GM18519 (cell line): Measurements from ENCODE around the gene CTSK.
"Not testable (repeated sequence)": the region's sequence is repeated elsewhere in the genome, so short reads cannot be mapped to it uniquely, and the experiment has no call there.

ENCODE experiments used
- ATAC-seq: cut with Tn5 transposase; IDR thresholded peaks from one replicate; pipeline ENCODE4 v1.9.1; 2021; ENCODE audit warnings: mild to moderate bottlenecking, moderate library complexity; ENCODE audit not compliant: unreplicated experiment, low FRiP score

Gene CTSK

GRCh38 chr1:150807249-150808023 lies 624 bp downstream of the CTSK start:
- no peak for ATAC-seq

DNA sequence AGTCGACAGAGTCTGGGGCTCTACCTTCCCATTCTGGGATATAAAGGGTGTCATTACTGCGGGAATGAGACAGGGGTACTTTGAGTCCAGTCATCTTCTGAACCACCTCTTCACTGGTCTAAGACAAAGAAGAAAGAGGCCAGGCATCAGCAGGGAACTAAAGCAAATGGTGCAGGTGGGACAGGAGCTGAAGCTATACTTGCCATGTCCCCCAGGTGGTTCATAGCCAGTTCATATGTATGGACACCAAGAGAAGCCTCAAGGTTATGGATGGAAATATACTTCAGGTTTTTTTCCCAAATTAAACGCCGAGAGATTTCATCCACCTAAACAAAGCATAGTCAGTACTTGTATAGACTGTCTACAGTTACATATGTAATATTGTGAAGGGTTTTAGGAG lies 2.2 kb downstream of the CTSK start:
- no peak for ATAC-seq

DNA sequence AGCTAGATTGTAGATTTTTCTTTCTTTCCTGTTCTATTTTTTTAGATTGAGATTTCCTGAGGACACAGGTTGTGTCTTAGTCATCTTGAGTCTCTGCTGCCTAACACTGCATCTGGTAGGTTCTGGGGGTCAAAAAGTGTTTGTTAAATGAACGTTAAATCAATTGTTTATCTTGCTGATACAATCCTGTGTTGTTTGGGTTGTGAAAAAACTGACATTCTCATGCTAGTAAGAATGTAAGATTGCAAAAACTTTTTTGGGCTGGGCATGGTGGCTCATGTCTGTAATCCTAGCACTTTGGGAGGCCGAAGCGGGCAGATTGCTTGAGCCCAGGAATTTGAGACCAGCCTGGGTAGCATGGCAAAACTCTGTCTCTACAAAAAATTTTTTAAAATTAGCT lies 3.4 kb downstream of the CTSK start:
- ATAC-seq: no peak

GRCh38 chr1:150799089-150799488 lies 9.0 kb downstream of the CTSK start:
- ATAC-seq: no peak

GRCh38 chr1:150798525-150798924 lies 9.5 kb downstream of the CTSK start:
- no peak for ATAC-seq

DNA sequence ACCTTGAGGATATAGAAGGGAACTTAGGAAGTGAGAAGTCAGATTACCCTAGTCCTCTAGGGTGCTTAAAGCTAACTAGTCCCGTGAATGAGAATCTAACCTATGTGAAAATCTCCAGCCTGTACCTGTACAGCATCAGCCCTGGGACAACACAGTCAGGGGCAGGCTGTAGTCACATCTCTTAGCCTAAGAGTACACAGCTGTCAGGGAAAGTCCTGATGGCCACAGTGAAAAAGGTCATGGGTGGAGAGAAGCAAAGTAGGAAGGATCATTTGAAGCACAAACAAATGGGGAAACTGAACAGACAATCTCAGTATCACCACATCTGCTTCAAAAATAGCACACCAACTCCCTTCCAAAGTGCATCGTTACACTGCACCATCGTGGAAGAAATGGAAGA lies 11.7 kb downstream of the CTSK start:
- no peak for ATAC-seq

DNA sequence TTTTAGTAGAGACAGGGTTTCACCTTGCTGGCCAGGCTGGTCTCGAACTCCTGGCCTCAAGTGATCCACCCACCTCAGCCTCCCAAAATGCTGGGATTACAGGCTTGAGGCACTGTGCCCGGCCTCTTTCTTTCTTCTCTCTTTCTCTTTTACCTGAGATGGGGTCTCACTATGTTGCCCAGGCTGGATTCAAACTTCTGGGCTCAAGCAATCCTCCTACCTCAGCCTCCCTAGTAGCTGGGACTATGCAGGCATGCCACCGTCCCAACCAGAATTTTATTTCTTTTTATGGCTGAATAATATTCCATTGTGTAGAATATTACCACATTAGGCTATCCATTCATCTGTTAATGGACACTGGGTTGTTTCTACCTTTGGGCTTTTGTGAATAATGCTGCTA lies 14.3 kb downstream of the CTSK start:
- ATAC-seq: not testable (repeated sequence)

GRCh38 chr1:150793221-150793620 lies 14.8 kb downstream of the CTSK start:
- no peak for ATAC-seq

DNA sequence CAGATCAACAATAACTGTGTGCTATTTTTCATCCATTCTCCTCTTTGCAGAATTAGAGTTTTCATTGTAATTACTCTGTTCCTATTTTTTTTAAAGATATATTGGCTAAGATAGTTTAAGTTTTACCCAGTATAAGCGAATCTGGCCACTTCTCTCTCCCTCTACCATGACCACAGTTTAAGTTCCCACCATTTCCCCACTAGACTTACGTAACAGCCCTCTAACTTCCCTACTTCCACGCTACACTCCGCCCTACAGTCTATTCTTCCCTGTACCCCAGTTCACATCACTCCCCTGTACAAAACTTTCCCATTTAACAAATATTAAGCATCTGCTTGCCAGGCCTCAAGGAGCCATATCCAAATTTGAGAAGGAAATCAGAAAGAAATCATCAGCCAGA lies 16.5 kb downstream of the CTSK start:
- ATAC-seq: no peak

DNA sequence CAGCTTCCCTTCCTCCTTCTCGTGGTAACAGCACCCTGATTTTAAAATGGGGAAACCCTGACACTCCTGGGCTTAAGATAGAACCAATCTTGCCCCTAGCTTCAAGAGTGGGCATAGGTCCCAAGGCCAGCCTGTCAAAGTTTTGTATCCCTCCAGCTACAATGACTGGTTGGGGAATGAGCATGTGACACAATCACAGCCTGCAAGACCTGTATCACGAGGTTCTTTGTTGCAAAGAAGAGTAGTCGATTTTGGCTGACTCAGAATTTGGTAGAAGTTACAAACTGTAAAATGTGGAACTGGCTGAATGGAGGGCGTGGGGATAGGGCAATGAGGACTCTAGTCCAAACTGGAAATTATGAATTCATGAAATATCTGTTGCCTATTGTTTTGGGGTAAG lies 18.7 kb downstream of the CTSK start:
- no peak for ATAC-seq

DNA sequence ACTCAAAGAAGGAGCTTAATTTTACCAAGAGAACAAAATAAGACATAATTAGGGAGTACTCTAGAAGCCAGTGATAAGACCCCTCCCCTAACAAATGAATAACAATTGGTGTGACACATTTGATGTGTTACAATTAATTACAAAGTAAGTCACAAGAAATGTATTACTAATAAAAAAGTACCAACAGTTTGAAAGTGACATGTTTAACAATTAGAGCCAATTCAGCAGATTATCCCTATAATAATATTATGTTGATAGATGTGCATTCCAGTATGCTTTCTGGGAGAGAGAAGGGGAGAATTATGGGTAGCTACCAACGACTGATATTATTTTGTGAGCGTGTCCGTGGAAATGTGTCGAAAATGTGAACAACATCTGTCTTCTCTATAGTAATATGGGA lies 19.1 kb downstream of the CTSK start:
- ATAC-seq: no peak

DNA sequence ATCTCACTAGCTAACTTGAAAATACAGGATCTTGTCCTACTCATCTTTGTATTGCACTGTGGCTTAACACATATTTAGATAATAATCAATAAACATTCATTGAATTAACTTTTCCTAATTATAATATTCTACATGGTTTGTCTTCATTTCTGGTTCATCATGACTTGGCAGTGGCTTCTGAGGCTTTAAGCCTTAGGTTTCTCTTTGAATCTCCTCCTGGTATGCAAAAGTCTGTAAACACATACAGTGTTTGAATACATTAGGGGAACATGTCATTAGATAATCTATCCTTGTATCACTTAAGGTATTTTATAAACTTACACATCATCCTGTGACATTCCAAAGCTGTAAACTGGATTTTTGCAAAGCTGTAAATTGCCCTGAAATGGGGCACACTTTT lies 20.6 kb downstream of the CTSK start:
- ATAC-seq: no peak

- ATAC-seq: no peak
These were observed 27.6 kb downstream of the CTSK start for GRCh38 chr1:150780510-150780909.

DNA sequence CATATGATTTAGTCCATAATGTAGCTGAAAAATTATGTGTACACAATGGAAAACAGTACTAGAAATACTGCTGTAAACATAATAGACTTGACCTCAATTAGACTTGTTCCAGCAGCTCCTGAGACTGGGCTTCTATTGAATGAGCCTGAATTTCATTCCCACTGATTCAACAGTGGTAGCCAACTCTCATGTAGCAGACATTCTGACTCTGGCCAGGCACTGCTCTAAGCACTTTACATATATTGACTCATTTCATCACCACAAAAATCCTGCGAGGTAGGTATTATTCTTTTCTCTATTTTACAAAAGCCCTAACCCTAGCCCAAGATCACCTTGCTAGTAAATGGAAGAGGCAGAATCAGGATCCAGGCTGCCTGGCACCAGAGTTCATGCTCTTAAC lies 29.7 kb downstream of the CTSK start:
- ATAC-seq: no peak

DNA sequence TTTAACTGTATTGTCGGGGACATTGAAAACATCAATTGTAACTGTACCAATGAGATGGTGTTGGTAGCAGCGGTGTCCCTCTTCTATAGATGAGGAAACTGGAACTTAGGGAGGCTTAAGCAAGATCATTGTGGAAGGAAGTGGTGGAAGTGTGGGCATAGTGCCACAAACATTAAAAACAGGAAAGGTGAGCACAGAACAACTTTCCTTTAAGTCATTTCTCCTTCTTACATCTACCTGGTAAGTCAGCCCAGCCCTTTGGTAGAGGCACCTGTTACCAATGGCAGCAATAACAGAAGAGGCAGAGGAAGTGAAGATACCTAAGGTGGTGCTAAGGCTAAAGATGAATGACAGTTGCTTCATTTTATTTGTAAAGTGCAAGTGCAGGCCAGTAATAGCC lies 30.5 kb downstream of the CTSK start:
- no peak for ATAC-seq

DNA sequence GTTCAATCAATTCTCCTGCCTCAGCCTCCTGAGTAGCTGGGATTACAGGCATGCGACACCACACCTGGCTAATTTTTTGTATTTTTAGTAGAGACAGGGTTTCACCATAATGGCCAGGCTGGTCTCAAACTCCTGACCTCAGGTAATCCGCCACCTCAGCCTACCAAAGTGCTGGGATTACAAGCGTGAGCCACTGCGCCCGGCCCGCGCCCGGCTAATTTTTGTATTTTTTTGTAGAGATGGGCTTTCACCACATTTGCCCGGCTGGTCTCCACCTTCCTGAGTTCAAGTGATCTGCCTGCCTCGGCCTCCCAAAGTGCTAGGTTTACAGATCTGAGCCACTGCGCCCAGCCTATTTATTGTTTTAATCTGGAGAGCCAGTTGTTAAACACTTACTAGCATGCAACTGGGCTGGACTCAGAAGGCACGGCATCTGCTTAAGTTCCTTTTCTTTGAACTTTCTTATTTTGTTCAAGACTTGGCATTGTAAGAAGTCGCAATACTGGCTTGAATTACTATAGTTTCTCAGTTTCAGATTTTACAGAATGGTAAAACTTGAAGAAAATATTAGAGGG lies 32.0 kb downstream of the CTSK start:
- not testable (repeated sequence) for ATAC-seq

GRCh38 chr1:150775276-150775675 lies 32.8 kb downstream of the CTSK start:
- no peak for ATAC-seq

- ATAC-seq: no peak
These were observed 35.7 kb downstream of the CTSK start for GRCh38 chr1:150772326-150772725.

DNA sequence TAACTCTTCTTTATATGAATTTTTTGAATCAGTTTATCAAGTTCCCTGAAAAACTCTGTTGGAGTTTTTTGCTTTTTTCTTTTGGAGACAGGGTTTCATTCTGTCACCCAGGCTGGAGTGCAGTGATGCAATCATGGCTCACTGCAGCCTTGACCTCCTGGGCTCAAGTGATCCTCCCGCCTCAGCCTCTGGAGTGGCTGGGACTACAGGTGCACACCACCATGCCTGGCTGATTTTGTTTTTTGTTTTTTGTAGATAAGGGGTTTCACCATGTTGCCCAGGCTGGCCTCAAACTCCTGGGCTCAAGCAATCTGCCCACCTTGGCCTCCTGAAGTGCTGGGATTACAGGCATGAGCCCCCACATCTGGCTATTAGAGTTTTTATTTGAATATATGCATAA lies 40.4 kb downstream of the CTSK start:
- ATAC-seq: not testable (repeated sequence)

- ATAC-seq: not testable (repeated sequence)
These were observed 42.1 kb downstream of the CTSK start for GRCh38 chr1:150765977-150766301.

DNA sequence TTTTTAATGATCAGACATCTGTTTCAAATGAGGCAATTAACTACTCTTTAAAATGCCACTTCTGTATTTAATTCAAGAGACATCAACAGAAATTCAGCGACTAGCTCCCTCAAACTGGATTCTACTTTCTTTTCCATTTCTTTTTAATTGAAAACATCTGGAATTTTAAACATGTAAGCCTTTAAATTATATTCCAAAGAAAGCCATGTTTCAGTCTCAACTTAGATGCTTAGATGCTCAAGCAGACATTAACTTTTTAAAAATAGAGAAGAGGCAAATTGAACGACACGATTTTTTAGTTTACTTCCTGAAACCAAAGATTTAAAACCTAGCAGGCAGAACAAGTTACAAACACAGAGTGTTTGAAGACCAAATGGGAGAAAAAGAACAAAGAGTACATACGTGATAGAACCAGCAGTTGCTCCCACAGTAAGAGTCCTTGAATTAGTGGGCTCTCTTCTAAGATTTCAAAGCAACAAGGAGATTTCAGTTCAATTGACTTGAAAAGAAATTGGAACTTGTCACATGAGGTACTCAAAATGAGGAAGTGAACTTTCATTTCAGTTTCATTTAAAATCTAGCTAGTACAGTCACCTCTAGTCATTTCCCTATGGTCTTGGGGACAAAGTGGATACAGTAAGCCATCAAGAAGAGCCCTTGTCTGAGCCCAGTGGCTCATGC lies 42.6 kb downstream of the CTSK start, which contains the start of gene CTSS:
CTSS (minus strand) TSS at position 483 of the 681 bp plus-strand sequence. CDS start 1,015 bp downstream, outside the sequence.
- ATAC-seq: peak; percentile 73

DNA sequence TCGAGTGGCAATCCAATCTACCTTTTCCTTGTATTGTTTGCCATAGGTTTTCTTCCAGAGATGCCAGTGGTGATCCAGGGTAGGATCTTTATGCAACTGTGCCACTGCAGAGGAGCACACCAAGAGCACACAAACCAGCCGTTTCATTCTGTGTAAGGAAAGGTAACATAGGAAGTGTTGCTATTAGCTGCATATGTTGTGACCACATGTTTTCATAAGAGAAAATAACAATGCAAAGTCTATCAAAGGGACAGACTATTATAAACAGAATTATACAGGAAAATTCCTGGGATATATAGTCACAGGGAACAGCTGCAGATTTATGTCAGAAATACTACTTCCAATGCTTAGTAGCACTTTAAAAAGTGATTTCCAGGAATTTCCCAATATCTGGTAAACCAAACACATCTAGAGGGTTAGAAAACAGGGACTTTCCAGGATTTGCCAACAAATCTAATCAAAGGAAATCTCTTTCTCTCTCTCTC lies 43.4 kb downstream of the CTSK start:
- no peak for ATAC-seq
